HG02623 (cell line): Measurements from ENCODE around the gene MCM7.
A peak's percentile ranks its signal among the peaks of the same experiment; 100 is the strongest.
"Not testable (repeated sequence)": the region's sequence is repeated elsewhere in the genome, so short reads cannot be mapped to it uniquely, and the experiment has no call there.

Experiments used
- ATAC-seq: cut with Tn5 transposase; IDR thresholded peaks from one replicate; pipeline ENCODE4 v1.9.1; 2021; ENCODE audit warnings: moderate library complexity; ENCODE audit not compliant: unreplicated experiment

MCM7 gene

DNA sequence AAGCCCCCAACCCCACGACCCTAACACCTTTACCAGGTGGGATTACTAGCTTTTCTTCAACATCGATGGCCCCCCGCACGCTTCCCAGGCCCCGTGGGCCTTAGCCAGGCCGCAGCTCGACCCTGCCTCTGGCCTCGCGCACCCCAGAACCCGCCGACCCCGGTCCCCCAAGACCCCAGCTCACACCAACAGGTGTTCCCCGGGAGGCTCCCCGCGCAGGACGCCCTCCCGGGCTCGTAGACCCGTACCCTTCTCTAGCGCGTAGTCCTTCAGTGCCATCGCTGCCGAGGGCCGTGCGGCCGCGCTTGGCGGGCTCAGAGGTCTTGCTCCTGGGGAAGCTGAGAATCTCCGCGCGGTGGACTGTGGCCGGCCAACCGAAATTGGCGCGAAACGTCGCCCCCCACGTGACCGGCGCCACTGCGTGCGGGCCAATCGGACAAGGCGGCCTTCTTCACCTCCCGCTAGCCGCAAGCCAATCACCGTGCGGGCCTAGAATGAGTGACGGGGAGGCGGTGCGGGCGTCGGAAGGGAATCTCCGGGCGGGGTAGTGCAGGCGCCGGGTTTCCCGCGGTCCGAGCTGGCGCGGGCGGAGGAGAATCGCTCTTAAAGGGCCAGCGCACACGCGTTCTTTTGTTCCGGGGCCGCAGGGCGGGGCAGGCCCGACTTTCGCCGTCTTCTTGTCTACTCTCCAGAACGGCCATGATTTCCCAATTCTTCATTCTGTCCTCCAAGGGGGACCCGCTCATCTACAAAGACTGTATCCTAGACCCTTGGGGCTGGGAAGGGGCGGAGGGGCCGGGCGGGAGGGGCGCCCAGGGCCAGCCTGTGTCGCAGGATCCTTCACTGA is at the start of gene MCM7, which contains the start of gene AP4M1:
Gene MCM7, minus strand, starts transcription at position 382 of the 847 bp plus-strand sequence. Its CDS starts 103 bp downstream, at position 279.
Gene AP4M1, plus strand, starts transcription at position 628 of the 847 bp plus-strand sequence. Its CDS starts 72 bp downstream, at position 700.
- peak; percentile 71 for ATAC-seq

DNA sequence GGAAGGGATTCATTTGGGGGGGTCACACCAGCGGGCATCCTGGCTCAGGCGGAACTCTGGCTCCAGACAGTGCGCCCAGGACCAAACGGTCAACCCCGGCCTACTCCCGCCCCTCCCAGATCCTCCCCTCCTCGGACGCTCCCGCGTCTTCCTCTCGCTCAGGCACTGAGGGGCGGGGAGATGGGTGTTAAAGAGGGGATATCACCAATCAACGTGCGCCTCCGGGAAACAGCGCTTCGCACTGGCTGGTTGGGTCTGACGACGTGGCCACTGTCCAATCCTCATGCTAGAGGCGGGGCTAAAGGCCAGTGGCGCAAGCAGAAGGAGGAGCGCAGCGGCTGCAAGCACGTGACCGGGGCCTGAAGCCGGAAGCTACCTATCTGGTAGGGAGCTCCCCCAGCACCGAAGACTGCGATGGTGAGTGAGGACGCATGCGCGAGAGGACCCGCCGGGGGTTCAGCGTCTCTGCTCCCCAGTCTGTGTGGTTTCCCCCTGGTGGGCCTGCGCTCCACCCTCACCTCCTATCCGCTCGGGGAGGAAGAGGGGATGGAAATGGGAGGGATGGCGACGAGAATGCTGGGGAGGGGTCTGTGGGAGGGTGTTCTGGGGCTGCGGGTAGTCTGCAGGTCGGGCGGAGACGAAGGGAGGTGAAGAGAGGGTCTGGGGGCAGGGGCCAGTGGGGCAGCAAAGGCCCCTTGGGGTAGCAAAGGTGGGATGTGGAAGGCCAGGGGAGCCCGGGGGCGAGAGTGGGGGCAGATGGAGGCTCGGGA is 47.5 kb upstream of the MCM7 start, which contains the start of gene LAMTOR4:
Gene LAMTOR4, plus strand, starts transcription at position 360 of the 770 bp plus-strand sequence. Its CDS starts 55 bp downstream, at position 415.
- ATAC-seq = peak; percentile 97

DNA sequence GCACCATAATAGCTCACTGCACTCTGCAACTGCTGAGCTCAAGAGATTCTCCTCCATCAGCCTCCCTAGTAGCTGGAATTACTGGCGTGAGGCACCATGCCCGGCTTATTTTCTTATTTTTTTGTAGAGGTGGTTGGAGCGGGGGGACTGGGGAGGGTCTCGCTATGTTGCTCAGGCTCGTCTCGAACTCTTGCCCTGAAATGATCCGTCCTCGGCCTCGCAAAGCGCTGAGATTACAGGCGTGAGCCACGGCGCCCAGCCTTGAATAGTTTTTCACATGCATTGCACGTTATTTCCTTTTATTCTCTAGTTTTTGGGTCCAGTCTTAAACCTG is 47.0 kb upstream of the MCM7 start:
- ATAC-seq = no peak

DNA sequence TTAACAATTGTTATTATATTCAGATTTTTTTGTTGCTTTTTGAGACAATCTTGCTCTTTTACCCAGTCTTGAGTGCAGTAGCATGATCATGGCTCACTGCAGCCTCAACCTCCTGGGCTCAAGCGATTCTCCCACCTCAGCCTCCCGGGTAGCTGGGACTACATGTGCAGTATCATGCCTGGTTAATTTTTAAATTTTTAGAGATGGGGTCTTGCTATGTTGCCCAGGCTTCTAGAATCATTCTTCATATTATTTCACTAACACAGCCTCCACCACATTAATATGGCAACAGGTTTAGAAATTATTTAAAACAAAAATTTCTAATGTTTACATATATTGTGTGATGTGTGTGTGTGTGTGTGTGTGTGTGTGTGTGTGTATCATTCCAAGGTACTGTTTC is 46.1 kb upstream of the MCM7 start:
- ATAC-seq = no peak

DNA sequence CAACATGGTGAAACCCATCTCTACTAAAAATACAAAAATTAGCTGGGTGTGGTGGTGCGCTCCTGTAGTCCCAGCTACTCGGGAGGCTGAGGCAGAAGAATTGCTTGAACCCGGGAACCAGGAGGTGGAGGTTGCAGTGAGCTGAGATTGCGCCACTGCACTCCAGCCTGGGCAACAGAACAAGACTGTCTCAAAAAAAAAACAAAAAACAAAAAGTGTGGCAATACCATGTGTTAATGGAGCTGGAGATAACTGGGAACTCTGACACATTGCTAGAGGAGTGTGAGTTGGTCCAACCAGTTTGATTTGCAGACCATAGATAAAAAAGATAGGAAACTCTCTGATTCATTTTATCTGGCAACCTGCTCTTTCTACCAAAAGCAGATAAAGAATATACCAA is 45.2 kb upstream of the MCM7 start:
- not testable (repeated sequence) for ATAC-seq

DNA sequence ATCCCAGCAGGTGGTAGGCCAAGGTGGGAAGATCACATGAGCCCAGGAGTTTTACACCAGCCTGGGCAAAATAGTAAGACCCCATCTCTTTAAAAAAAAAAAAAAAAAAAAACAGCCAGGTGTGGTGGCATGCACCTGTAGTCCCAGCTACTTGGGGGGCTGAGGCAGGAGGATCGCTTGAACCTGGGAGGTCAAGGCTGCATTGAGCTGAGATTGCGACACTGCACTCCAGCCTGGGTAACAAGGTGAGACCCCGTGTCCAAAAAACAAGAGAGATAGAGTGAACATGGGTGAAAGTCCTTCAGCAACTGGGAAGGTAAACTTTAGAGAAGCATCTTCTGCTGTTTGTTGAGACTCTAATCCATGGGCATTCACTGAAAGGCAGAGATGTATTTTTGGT is 41.3 kb upstream of the MCM7 start:
- no peak for ATAC-seq

DNA sequence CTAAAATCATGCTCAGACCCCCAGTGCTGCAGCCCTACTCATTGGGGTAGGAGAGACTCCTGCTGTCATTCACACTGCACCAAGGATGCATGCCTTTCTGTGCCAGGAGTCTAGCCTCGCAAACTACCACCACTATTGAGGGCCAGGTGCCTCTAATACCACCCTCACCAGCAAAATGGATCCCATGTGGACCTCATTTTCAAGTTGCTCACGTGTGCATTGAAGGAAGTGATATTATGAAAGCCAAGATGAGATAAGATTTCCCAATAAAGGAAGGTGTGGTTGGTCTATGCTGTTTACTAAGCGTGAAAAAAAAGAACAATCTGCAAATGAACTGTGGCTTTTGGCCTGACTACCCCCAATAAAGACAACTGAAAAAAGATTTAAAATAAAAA is 40.4 kb upstream of the MCM7 start:
- no peak for ATAC-seq

DNA sequence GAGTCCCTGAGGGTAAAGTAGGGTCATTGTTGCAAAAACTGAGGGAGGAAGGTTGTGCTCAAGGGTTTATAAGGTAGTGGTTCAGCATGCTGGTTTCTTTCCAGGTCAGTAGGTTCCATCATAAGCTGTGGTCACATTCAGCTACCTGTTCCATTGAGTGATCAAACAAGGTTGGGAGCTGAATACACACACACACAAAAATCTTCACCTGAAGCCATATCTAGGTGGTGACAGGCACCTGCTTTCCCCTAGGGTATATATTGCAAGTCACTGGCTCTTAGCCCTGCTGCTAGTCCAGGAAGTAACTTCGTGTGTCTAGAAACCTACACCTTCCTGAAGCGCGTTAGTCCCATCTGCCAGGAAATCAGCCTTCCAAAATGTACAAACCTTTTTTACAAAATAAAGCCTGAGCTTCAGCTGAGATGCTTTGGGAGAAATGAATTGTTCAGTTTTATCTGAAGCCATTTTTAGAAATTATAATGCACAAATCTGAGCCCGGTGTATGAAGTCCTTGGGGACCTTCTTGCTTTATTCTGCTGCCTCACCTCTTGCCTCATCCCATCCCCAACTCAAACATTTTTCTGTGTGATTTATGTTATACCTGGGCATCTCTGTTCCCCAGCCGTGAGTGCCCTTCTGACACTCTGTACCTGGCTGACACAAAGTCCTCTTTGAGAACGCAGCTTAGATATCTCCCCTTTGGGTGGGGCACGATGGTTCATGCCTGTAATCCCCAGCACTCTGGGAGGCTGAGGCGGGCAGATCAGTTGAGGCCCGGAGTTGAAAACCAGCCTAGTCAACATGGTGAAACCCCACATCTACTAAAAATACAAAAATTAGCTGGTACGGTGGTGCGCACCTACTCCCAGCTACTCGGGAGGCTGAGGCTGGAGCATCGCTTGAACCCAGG is 36.9 kb upstream of the MCM7 start:
- ATAC-seq = no peak

DNA sequence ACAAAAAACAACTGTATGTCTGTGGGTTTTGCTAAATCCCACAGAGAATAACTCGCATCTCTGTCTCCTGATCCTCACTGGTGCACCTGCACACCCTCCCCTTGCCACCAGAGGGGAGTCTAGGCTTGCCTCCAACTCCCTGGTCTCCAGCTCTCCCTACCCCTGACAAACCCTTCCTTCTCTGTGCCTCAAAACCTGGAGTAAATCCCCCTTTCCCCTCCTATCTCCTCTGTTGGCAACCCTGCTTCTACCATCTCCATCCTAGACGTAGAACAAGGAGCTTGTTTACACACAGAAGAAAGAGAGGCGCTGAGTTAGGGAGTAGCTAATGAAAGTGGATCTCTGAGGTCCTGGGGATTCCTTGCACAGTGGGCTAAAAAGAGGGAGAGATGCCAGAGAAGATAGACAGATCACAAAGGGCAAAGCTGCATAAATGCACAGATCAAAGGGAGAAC is 31.5 kb upstream of the MCM7 start:
- ATAC-seq = peak; percentile 73

DNA sequence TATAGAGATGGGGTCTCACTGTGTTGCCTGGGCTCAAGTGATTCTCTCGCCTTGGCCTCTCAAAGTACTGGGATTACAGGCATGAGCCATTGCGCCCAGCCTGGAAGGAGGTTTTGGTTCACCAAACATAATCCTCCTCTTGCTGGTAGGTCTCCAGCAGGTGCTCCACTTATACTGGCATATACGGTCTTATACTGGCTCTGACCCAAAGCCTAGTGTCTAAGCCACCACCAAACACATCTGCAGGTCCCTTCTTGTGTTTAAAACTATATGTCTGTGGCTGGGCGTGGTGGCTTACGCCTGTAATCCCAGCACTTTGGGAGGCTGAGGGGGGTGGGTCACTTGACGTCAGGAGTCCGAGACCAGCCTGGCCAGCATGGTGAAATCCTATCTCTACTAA is 30.9 kb upstream of the MCM7 start:
- no peak for ATAC-seq

DNA sequence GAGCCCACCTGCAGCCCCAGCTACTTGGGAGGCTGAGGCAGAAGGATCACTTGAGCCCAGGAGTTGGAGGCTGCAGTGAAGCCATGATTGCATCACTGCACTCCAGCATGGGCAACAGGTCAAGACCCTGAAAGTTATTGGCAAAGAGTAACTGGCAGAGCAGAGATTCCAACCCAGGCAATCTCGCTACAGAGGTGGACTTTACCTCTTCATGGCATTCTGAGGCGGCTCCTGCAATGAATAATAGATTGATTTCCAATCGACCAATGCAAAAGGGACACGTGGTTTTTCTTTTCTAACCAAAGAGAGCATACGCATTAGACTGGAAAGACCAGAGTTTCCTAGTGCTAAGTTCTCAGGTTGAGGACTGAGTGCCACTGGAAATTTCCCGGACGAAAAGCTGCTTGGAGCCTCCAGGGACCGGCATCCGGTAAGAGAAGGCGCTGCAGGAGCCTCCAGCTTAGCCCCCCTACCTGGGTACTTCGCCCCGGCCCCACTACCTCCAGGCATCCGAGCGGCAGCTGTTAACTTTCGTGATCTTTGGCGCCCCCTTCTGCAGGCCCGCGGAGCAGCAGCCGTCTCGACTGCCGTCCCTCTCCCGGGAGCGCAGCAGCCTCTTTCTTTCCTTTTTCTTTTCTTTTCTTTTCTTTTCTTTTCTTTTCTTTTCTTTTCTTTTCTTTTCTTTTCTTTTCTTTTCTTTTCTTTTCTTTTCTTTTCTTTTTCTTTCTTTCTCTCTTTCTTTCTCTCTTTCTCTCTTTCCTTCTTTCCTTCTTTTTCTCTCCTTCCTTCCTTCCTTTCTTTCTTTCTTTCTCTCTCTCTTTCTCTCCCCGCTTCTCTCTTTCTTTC is 29.6 kb upstream of the MCM7 start:
- no peak for ATAC-seq

DNA sequence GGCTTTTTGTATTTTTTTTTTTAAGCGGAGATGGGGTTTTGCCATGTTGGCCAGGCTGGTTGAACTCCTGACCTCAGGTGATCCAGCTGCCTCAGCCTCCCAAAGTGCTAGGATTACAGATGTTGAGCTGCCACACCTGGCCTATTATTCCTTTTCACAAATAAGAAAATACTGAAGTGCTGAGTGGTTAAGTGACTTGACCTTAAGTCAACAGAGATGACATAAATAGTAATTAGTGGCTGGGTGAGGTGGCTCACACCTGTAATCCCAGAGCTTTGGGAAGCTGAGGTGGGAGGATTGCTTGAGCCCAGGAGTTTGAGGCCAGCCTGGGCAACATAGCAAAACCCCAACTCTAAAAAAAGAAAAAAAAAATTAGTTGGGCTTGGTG is 29.0 kb upstream of the MCM7 start:
- not testable (repeated sequence) for ATAC-seq

DNA sequence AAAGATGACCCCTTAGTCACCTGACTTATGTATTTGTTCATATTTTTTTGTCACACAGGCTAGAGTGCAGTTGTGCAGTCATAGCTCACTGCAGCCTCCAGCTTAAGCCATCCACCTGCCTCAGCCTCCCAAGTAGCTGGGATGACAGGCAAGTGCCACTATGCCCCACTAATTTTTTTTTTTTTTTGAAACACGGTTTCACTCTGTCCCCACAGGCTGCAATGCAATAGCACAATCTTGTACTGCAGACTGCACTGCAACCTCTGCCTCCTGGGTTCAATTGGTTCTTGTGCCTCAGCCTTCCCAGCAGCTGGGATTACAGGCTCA is 27.4 kb upstream of the MCM7 start:
- ATAC-seq = no peak

DNA sequence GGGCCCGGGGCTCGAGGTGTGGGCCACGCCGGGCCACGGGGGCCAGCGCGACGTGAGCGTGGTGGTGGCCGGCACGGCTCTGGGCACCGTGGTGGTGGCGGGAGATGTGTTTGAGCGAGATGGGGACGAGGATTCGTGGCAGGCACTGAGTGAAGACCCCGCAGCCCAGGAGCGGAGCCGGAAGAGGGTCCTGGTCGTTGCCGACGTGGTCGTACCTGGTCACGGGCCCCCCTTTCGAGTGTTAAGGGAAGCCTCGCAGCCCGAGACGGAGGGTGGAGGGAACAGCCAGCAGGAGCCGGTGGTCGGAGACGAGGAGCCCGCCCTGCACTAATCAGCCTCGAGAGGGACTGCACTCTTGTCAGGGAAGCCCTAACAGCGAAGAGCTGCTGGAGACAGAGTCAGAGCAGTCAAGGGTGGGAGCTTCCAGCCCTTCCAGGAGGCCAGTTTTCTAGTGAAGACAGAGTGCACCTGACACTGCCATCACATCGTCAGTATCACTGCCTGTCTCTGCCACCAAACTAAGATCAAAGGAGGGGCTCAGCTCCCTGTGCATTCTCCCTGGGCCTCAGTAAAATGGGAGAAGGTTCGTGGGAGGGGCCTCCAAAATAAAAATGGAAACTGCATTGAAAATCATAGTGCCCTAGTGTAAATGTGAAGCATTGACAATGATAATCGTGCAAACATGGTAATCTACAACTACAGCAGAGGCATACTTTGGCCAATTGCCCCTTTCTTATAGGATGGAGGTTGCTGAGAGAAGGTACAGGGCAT is 26.9 kb upstream of the MCM7 start:
- ATAC-seq = no peak

DNA sequence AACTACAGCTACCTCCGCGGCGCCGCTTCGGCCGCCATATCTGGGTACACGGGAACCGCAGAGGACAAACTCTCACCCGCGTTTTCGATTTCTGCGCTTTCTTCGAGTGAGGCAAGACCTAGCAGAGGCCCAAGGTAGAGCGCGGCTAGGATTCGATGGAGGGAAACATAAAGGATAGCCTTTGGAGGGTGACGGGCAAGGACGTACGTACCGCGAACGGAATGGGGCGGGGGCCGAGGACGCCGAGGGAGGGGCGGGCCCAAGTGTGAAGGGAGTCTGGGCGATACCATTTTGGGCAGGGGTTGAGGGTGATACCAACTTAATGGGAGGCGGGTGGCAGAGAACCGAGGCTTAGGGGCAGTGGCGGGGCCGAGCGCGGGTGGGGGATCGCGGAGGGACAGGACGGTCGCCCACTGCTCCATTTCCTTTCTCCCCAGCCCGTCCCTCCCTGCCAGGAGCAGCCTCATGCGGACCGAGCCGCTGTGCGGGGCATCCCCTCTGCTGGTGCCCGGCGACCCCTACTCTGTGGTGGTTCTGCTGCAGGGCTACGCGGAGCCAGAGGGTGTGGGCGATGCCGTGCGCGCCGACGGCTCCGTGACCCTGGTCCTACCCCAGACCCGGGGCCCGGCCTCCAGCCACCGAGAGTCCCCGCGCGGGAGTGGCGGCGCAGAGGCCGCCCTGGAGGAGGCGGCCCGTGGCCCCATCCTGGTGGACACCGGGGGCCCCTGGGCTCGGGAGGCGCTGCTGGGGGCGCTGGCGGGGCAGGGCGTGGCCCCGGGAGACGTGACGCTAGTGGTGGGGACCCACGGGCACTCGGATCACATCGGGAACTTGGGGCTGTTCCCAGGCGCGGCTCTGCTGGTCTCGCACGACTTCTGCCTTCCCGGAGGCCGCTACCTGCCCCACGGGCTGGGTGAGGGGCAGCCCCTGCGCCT is 26.0 kb upstream of the MCM7 start, which contains the start of gene MBLAC1:
Gene MBLAC1, plus strand, starts transcription at position 37 of the 935 bp plus-strand sequence. Its CDS starts 429 bp downstream, at position 466.
- ATAC-seq = peak; percentile 55

DNA sequence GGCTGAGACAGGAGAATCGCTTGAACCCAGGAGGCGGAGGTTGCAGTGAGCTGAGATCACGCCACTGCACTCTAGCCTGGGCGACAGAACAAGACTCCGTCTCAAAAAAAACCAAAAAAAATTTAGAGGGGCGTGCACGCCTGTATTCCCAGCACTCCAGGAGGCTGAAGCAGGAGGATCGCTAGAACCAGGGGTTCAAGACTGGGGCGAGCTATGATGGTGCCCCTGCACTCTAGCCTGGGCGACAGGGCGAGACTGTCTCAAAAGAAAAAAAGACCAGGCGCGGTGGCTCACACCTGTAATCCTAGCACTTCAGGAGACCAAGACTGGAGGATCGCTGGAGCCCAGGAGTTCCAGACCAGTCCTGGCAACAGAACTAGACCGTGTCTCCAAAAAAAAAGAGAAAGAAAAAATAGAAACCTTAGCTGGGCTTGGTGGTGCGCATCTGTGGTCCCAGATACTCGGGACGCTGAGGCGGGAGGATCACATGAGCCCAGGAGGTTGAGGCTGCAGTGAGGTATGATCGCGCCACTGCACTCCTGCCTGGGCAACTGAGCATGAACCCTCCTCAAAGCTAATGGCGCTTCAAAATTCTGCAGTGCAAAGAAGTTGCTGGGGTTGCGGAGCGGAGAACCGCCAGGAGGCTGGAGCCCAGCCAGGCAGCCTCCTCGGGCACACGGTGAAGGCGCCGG is 25.2 kb upstream of the MCM7 start:
- ATAC-seq = peak; percentile 4
